Astrocyte (in vitro differentiated cells and primary cell): ENCODE measurements around the gene PLP1.
"Not testable (repeated sequence)": the region's sequence is repeated elsewhere in the genome, so short reads cannot be mapped to it uniquely, and the experiment has no call there.

ENCODE experiments used
- CTCF ChIP-seq: IDR thresholded peaks from 2 replicates; pipeline ENCODE4 v1.5.1; 2011; ENCODE audit warnings: low read depth, mild to moderate bottlenecking, inconsistent platforms, low read length, moderate library complexity; ENCODE audit not compliant: insufficient read depth
- EZH2 ChIP-seq: IDR thresholded peaks from 2 replicates; pipeline ENCODE4 v1.6.1; 2012; ENCODE audit warnings: mild to moderate bottlenecking, low read length, inconsistent platforms; ENCODE audit not compliant: insufficient read depth

- TF ChIP-seq CTCF, EZH2: not testable (repeated sequence)
Measured at GRCh38 chrX:103766813-103767555, 9.7 kb upstream of the PLP1 start.
